Measurements from ENCODE around the gene DEF6. TPM values are rescaled to one million over a fixed set of nuclear protein-coding genes. Genes with fewer than 3 reads are reported as not detected.

Gene DEF6
- total and polyA plus RNA-seq, 2 of the 8 experiments (the other 6 are each of a cell fraction or from before 2014, with no cell fraction given), result 3.3 to 4.1 TPM

DNA sequence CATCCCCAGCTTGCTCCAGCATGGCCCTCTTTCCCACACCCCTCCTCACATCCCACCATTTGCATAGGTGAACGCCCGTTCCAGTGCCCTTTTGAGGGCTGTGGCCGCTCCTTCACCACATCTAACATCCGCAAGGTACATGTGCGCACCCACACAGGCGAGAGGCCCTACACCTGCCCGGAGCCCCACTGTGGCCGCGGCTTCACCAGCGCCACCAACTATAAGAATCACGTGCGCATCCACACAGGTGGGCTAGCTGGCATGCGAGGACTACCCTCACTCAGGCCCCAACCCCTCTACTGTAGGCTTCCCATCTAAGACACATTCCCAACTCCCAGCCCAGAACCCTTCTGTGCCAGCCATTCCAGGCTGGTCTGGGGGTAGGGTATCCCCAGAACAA lies 6.1 kb upstream of the DEF6 start:
- Histone ChIP-seq H4K5ac (ENCODE audit: insufficient read length, low read depth, low read length) (no peak overlapping the region), H2BK20ac (ENCODE audit: low read length) (no peak overlapping the region), H2BK5ac (ENCODE audit: low read depth, low read length) (no peak overlapping the region), H3K56ac (replicated peaks; ENCODE audit: insufficient read length, low read depth, low read length) (no peak overlapping the region), H2BK12ac (ENCODE audit: low read depth, low read length) (no peak overlapping the region), H3K23ac (ENCODE audit: insufficient read length) (no peak overlapping the region), H3K4me1 (replicated peaks in 1 of 4; ENCODE audit: control insufficient read depth in 3 of 4, insufficient read depth in 4 of 4, low read length in 3 of 4) (no peaks in the 10 kb centered on the region), H2AK5ac (ENCODE audit: low read depth, low read length) (no peak overlapping the region), H2BK15ac (ENCODE audit: low read length) (no peak overlapping the region), H3K27ac (ENCODE audit: low read depth, low read length) (no peak overlapping the region), H4K8ac (ENCODE audit: extremely low read depth, insufficient read depth, low read length) (no peak overlapping the region), H3K18ac (ENCODE audit: extremely low read depth, low read length) (no peak overlapping the region), H3K23me2 (ENCODE audit: low read depth, low read length) (no peaks in the 10 kb centered on the region), H3K79me1 (ENCODE audit: low read depth, low read length) (no peaks in the 10 kb centered on the region), H3K9me3 (ENCODE audit: insufficient read depth in 2 of 2, low read depth in 1 of 2, low read length in 1 of 2) (no peaks in the 10 kb centered on the region), H3K79me2 (ENCODE audit: control insufficient read depth in 1 of 2, insufficient read depth in 2 of 2, low read length in 2 of 2) (no peaks in the 10 kb centered on the region), H3K27me3 (replicated peaks in 1 of 4; ENCODE audit: control insufficient read depth in 3 of 4, extremely low read depth in 1 of 4, insufficient read depth in 3 of 4, low read length in 3 of 4) (no peaks in the 10 kb centered on the region), H4K91ac (replicated peaks; ENCODE audit: insufficient read length, low read length) (no peak overlapping the region), H2BK120ac (replicated peaks; ENCODE audit: low read depth, low read length) (no peak overlapping the region), H3K14ac (ENCODE audit: insufficient read length) (no peak overlapping the region), H3K4ac (replicated peaks; ENCODE audit: insufficient read length, low read depth, low read length) (no peak overlapping the region), H3K4me2 (ENCODE audit: insufficient read depth in 1 of 2, low read depth in 2 of 2, low read length in 2 of 2) (no peak overlapping the region), H2AFZ (ENCODE audit: low read length) (no peak overlapping the region), H3K9ac (replicated peaks in 1 of 4; ENCODE audit: extremely low read depth in 1 of 4, low read depth in 3 of 4, low read length in 3 of 4) (no peak overlapping the region), H3K36me3 (ENCODE audit: control insufficient read depth in 2 of 4, insufficient read depth in 4 of 4, low read length in 3 of 4) (peaks cover 6 to 13% (median 10%) of the 10 kb centered on the region in 4 experiments; a peak in 5 of 8 replicates), H4K20me1 (replicated peaks in 1 of 2; ENCODE audit: control insufficient read depth in 1 of 2, insufficient read depth in 2 of 2, low read length in 2 of 2) (peaks cover 0 to 4% of the 10 kb centered on the region in 2 experiments), H3K4me3 (ENCODE audit: extremely low read depth in 1 of 4, insufficient read depth in 2 of 4, low read depth in 3 of 4, low read length in 4 of 4) (no peak overlapping the region)
- ChIA-PET CTCF (ENCODE audit: partially characterized antibody) (interaction anchor here (0.6 to 11.9 kb wide), 5 partner anchors 35 to 477 kb away, joined by 3 to 161 read pairs (median 11); partner anchors contain the start of genes FANCE and RPL10A), POLR2A (ENCODE audit: partially characterized antibody) (no interaction called here)
- DNase-seq (ENCODE audit: low read depth in 1 of 2, low spot score in 2 of 2), result no peak
- no peak for FAIRE-seq
- WGBS, 2 experiments (ENCODE audit: extremely low coverage in 1 of 2, insufficient coverage in 1 of 2, insufficient read length in 1 of 2, insufficient replicate concordance in 2 of 2, low coverage in 1 of 2, low lambda C conversion rate in 2 of 2, missing lambda C conversion rate in 1 of 2), result 94% methylated on average over 13 of the region's 13 CpGs; no CpG with 5 or more reads in 1 of the 2 experiments
- no peak for TF ChIP-seq FOSL1 (IDR thresholded peaks at IDR 0.05; ENCODE audit: insufficient read depth, low read depth, low read length)
- TF ChIP-seq TAF7 (optimal IDR thresholded peaks at IDR 0.05; ENCODE audit: borderline replicate concordance, low read depth, low read length), result no peak
- TF ChIP-seq SP4 (IDR thresholded peaks at IDR 0.05; ENCODE audit: low read length), result no peak
- TF ChIP-seq SIX5 (IDR thresholded peaks at IDR 0.05; ENCODE audit: low read depth, low read length), result no peak
- no peak for TF ChIP-seq CREB1 (IDR thresholded peaks at IDR 0.05)
